22Rv1 (cell line): ENCODE measurements around the gene RAB3IL1.

Experiments used
- H3K27ac ChIP-seq: fragments of 450-650 bp; 2 replicates; pipeline ENCODE4 v1.5.1; 2017
- ZFX ChIP-seq: fragments of 450-650 bp; IDR thresholded peaks from 2 replicates; pipeline ENCODE4 v1.6.1; 2017; ENCODE audit warnings: antibody characterized with exemption, borderline replicate concordance
- TF ChIP-seq, protein P1 (sequence below): fragments of 450-650 bp; IDR thresholded peaks from 2 replicates; pipeline ENCODE4 v1.5.1; 2017; ENCODE audit warnings: mild to moderate bottlenecking

The RAB3IL1 gene

DNA sequence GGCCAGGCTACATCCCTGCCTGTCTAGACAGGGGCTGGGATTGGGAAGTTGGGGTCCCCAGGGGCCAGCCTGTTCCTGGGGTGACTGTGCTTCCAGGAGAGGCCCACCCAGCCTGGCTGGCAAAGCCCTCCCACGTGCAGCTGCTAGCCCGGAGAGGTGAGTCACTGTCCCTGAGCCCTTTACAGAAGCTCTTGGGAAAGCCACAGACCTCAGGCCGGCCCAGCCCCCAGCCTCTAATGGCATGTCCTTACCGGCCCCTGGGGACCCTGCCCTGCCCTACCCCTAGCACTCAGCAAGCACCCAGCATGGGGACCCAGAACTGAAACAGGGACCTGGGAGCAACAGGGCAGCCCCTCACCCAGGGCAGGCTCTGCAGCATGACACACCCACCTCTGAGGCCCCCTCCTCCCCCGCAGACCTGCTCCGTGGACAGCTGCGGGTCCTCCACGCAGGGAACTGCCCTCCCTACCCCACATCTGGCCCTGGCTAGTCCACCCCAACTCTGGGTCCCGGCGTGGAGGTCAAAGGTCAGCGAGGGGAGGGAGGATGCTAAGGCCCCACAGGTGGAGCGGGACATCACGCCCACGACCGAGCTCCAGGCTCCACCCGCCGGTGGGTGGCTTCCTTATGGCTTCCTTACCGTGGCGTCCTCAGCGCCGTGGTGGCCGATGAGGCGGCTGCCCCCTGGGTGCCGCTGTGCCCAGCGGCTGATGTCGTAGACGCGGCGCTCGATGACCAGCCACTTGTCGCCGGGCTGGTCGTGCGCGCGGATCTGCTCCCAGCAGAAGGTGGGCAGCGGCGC lies 26.6 kb downstream of the RAB3IL1 start:
- TF ChIP-seq ZFX: no peak
- TF ChIP-seq, protein P1, sequence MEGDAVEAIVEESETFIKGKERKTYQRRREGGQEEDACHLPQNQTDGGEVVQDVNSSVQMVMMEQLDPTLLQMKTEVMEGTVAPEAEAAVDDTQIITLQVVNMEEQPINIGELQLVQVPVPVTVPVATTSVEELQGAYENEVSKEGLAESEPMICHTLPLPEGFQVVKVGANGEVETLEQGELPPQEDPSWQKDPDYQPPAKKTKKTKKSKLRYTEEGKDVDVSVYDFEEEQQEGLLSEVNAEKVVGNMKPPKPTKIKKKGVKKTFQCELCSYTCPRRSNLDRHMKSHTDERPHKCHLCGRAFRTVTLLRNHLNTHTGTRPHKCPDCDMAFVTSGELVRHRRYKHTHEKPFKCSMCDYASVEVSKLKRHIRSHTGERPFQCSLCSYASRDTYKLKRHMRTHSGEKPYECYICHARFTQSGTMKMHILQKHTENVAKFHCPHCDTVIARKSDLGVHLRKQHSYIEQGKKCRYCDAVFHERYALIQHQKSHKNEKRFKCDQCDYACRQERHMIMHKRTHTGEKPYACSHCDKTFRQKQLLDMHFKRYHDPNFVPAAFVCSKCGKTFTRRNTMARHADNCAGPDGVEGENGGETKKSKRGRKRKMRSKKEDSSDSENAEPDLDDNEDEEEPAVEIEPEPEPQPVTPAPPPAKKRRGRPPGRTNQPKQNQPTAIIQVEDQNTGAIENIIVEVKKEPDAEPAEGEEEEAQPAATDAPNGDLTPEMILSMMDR: peak; percentile 36
- peak overlapping the region; percentile 66 for H3K27ac ChIP-seq

DNA sequence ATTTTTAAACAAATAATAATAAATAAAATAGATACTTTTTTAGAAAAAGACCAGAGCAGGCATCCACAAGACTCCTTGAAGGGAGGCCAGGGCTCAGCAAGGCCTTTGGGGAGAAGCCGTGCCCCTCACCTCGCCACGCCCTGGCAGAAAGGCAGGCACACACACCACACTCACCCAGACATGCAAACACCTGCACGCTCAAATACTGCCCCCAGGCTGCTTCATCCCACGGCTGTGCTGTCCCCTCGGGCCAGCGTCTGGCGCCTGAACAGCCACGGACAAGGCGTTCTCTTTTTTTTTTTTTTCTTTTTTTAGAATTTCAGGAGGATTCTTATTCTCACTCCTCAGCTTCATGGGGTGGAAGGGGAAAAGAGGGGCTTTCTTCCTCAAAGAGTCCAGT lies 27.5 kb downstream of the RAB3IL1 start:
- TF ChIP-seq ZFX: no peak
- TF ChIP-seq, protein P1: no peak
- no peak overlapping the region for H3K27ac ChIP-seq

DNA sequence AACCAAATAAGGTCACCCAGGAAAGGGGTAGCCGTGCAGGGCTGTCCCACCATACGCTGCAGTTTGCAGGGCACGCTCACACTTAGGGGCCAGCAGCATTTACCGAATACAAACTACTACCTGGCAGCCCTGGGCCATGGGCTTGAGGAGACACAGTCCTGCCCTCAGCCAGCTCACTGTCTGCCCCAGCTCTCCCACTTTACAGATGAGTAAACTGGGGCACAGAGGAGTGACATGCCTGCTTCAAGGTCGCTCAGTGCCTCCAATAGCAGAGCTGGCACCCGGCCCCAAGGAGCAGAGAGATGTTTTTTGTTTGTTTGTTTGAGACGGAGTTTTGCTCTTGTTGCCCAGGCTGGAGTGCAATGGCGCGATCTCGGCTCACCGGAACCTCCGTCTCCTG lies 28.8 kb downstream of the RAB3IL1 start:
- no peak overlapping the region for H3K27ac ChIP-seq

DNA sequence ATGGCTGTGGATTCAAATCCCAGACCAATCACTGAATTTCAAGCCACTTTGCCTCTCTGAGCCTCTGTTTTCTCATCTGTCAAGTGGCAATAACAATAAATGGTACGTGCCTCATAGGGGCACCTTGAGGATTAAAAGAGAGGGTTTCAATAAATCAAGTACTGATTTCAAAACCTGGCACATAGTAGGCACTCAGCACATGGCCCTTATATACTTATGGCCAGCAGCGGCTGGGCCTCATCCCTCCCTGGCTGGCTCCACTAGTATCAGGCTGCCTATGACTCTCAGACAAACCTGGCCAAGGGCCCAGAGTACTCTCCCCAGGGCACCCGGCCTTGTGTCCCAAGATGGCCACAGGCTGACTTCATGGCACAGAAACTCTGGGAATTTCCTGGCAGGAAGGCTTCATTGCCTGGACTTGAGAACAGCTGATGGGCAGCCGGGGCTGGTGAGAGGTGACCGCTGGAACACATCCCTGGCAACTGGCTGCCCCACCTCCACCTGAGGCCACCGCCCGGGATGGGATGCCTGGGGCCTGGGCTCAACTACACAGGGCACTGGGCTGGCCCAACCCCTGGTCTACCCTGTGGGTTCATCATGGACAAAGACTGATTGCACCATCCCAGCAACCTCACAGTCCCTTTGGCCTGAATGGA lies 29.4 kb downstream of the RAB3IL1 start:
- TF ChIP-seq ZFX: no peak
- TF ChIP-seq, protein P1: no peak
- no peak overlapping the region for H3K27ac ChIP-seq

More for the DNA sequence above, 28.8 kb downstream of the RAB3IL1 start:
- TF ChIP-seq, protein P1: no peak
- no peak for TF ChIP-seq ZFX

DNA sequence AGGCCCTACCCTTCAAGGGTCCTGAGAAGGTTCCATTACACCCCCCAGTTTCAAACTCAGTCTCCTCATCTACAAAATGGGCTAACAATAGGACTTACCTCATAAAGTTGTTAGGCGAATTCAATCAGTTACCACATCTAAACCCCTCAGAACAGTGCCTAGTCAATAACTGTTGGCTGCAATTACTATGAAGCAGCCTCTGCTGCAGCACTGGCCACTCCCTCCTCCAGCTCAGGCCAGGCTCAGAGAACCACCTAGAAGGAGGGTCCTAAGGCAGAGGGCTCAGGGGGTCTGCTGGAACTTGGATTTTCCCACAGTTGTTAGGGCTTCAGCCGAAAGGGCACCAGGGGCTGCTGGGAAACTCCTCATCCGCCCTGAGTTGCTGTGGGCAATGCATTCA lies 30.7 kb downstream of the RAB3IL1 start:
- TF ChIP-seq, protein P1: no peak
- no peak for TF ChIP-seq ZFX

DNA sequence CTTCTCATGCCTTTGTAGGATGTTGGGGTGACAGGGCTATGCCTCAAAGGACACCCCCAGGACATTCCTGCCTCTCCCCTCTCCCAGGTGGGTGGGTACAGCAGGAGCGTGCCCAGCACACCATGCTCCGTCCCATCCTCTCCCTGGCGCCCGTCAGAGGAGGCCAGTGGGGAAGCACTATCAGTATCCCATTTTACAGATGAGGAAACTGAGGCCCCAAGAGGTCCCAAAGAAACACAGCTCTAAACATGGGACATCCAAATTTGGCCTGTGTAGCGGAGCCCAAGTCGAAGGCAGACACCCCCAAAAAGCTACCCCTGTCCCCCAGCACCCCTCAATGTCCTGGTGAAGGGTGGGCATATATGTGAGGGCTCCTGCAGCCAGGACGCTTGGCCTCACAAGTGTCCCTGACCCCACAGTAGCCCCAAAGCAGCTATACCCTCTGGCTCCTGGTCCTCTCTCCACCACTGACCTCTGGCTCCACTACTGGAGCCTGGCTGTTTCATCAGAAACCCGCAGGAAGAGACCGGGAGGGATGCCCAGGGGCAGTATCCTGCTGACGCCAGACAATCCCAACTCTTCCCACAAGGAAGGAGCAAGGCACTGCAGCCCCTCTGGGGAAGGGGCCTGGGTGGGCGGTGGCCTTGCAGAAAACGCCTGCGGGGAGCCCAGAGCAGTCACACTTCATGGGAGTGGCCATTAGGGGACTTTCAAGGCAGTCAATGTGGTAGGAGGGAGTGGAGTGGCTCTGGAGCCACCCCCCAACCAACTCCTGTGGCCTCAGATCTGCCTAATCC lies 31.4 kb downstream of the RAB3IL1 start:
- no peak overlapping the region for H3K27ac ChIP-seq
- TF ChIP-seq, protein P1: no peak
- TF ChIP-seq ZFX: no peak

More for the DNA sequence above, 30.7 kb downstream of the RAB3IL1 start:
- H3K27ac ChIP-seq: no peak overlapping the region
